ENCODE data around the gene SOX13. TPM values are rescaled to one million over a fixed set of nuclear protein-coding genes. Genes with fewer than 3 reads are reported as not detected.
"Not testable (repeated sequence)": the region's sequence is repeated elsewhere in the genome, so short reads cannot be mapped to it uniquely, and the experiment has no call there.

The SOX13 gene
- total RNA-seq, 2 experiments from 2014 or later, result 0.10 to 0.17 TPM

DNA sequence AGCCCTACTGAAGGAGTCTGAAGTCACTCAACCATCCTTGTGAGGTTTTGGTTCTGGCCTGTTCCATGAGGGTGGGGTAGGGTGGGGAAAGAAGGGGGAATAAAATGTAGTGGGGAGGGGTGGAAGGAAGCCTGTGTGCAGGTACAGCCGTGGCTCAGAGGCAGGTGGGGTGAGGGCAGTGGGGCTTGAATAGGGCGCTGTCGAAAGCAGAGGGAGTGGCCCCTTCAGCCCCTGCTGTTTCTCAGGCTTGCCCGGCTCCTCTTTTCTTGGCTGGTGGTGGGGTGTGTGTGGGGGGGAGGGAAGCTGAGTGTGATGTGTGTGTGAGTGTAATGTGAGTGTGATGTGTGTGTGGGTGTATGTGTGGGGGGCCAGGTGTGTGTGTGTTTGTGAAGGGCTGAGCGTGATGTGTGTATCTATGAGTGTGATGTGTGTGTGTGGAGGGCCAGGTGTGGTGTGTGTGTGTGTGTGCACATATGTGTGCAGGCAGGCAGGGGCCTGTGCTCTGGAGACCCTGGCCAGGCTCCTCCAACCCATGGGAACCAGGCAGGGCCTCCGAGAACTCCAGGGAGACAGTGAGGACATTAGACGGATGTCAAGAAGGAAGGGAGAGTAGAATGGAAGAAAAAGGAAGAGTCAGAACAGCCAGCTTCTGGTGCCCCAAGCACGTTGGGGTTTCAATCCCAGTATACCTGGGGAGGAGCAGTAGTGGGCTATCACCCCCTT, 9.0 kb downstream of the SOX13 start:
- Mint-ChIP-seq H3K9me3 (no peaks in the 10 kb centered on the region), H3K27ac (no peak overlapping the region), H3K27me3 (ENCODE audit: low read depth) (peaks cover 9% of the 10 kb centered on the region), H3K36me3 (ENCODE audit: low read depth) (no peaks in the 10 kb centered on the region), H3K4me3 (no peak overlapping the region), H3K4me1 (ENCODE audit: low read depth) (no peaks in the 10 kb centered on the region)
- CTCF ChIA-PET, result no interaction called here
- no peak for DNase-seq
- intact Hi-C loops (cut with micrococcal nuclease), result no loop called here

DNA sequence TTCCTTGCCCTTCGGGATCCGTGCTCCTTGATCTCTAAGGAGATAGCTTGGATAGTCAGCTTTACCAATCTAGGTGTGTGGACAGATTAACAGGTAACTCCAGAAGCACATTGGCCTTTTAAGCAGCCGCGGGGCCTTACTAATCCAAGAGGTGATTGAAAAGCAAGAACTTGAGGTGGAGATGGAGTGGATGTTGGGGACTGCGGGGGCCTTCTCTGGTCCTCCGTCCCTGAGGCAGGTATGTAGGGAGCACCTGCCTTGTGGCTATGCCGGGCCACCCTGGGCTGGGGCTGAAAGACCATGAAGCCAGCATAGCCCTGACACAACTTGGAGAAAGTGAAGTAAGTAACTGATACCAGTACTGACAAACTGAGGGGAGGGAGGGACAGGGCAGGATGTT, 10.6 kb downstream of the SOX13 start:
- H3K36me3 Mint-ChIP-seq (ENCODE audit: low read depth), result no peaks in the 10 kb centered on the region
- H3K4me3 Mint-ChIP-seq, result no peak overlapping the region
- DNase-seq, result no peak
- CTCF ChIA-PET, result interaction anchor here (0.5 kb wide), 1 partner anchor 8 kb away, joined by 3 read pairs; no protein-coding TSS in a partner anchor
- no peak overlapping the region for H3K27ac Mint-ChIP-seq
- intact Hi-C loops (cut with micrococcal nuclease), result no loop called here
- no peaks in the 10 kb centered on the region for H3K9me3 Mint-ChIP-seq
- no peaks in the 10 kb centered on the region for H3K4me1 Mint-ChIP-seq (ENCODE audit: low read depth)
- H3K27me3 Mint-ChIP-seq (ENCODE audit: low read depth), result peaks cover 3% of the 10 kb centered on the region

DNA sequence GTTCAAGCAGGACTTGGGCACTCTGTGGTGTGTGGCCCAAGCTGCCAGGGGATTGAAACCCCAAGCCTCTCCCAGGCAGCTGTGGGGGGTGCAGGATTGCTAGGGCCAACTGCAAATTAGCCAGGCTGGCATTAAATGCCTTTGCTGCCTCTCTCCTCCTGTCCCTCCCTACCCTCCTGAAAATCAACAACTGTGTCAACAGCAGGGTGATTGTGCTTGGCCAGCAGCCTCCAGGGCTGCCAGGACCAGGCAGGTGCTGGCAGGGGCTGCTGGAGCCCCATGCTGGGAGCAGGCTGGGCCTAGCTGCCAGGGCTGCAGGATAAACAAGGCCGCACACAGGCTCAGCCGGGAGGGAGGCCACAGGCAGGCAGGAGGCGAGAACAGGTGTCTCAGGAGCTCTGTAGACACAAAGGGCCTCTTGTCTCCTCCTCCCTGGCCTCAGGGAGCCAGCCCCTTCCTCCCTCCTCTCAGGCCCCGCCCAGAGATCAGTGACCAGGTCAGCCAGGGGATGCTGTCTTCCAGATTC, 11.4 kb downstream of the SOX13 start:
- no peaks in the 10 kb centered on the region for H3K27me3 Mint-ChIP-seq (ENCODE audit: low read depth)
- CTCF ChIA-PET, result no interaction called here
- no peak overlapping the region for H3K4me3 Mint-ChIP-seq
- intact Hi-C loops (cut with micrococcal nuclease), result no loop called here
- H3K4me1 Mint-ChIP-seq (ENCODE audit: low read depth), result no peaks in the 10 kb centered on the region
- no peaks in the 10 kb centered on the region for H3K36me3 Mint-ChIP-seq (ENCODE audit: low read depth)
- no peak overlapping the region for H3K27ac Mint-ChIP-seq
- DNase-seq, result no peak
- no peaks in the 10 kb centered on the region for H3K9me3 Mint-ChIP-seq

- CTCF ChIA-PET, result no interaction called here
- intact Hi-C loops (cut with micrococcal nuclease), result no loop called here
- H3K9me3 Mint-ChIP-seq, result no peaks in the 10 kb centered on the region
- no peaks in the 10 kb centered on the region for H3K4me1 Mint-ChIP-seq (ENCODE audit: low read depth)
- DNase-seq, result no peak
- H3K27me3 Mint-ChIP-seq (ENCODE audit: low read depth), result no peaks in the 10 kb centered on the region
- H3K36me3 Mint-ChIP-seq (ENCODE audit: low read depth), result no peaks in the 10 kb centered on the region
- no peak overlapping the region for H3K4me3 Mint-ChIP-seq
- no peak overlapping the region for H3K27ac Mint-ChIP-seq
Observed at GRCh38 chr1:204085876-204086275, 13.0 kb downstream of the SOX13 start.

- Mint-ChIP-seq H3K27me3 (ENCODE audit: low read depth) (no peaks in the 10 kb centered on the region), H3K4me1 (ENCODE audit: low read depth) (no peaks in the 10 kb centered on the region), H3K9me3 (no peaks in the 10 kb centered on the region), H3K4me3 (no peak overlapping the region), H3K27ac (no peak overlapping the region), H3K36me3 (ENCODE audit: low read depth) (no peaks in the 10 kb centered on the region)
- DNase-seq, result no peak
- CTCF ChIA-PET, result interaction anchor here (0.7 kb wide), 1 partner anchor 10 kb away, joined by 3 read pairs; no protein-coding TSS in a partner anchor
- intact Hi-C loops (cut with micrococcal nuclease), result no loop called here
Observed at GRCh38 chr1:204087181-204087892, 14.4 kb downstream of the SOX13 start.

GRCh38 chr1:204087893-204088528, 15.1 kb downstream of the SOX13 start:
- H3K36me3 Mint-ChIP-seq (ENCODE audit: low read depth), result no peaks in the 10 kb centered on the region
- no peaks in the 10 kb centered on the region for H3K4me1 Mint-ChIP-seq (ENCODE audit: low read depth)
- no peak overlapping the region for H3K27ac Mint-ChIP-seq
- no peak overlapping the region for H3K4me3 Mint-ChIP-seq
- CTCF ChIA-PET, result no interaction called here
- no peaks in the 10 kb centered on the region for H3K27me3 Mint-ChIP-seq (ENCODE audit: low read depth)
- intact Hi-C loops (cut with micrococcal nuclease), result no loop called here
- no peaks in the 10 kb centered on the region for H3K9me3 Mint-ChIP-seq
- no peak for DNase-seq

DNA sequence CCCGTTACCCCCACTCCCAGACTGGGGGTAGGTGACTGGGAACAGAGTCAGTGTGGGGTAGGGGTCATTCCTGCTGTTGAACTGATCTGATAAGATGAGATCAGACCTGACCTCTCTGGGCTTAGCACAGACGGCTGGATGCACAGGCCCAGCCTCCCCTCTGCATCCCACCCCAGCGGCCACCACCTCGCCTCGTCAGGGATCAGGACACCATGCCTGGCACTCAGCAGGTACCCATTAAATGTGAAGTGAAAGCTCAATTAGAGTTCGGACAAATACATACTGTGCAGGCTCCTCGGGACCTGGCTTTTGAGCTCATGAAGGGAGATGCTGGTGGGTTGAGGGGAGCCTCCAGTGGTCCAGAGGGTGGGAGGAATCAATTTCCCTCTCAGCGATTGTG, 15.7 kb downstream of the SOX13 start:
- Mint-ChIP-seq H3K4me1 (ENCODE audit: low read depth) (no peaks in the 10 kb centered on the region), H3K27me3 (ENCODE audit: low read depth) (no peaks in the 10 kb centered on the region), H3K27ac (no peak overlapping the region), H3K9me3 (no peaks in the 10 kb centered on the region), H3K4me3 (no peak overlapping the region), H3K36me3 (ENCODE audit: low read depth) (no peaks in the 10 kb centered on the region)
- intact Hi-C loops (cut with micrococcal nuclease), result no loop called here
- CTCF ChIA-PET, result interaction anchor here (0.7 kb wide), 1 partner anchor 1308 kb away, joined by 6 read pairs; no protein-coding TSS in a partner anchor
- DNase-seq, result no peak

DNA sequence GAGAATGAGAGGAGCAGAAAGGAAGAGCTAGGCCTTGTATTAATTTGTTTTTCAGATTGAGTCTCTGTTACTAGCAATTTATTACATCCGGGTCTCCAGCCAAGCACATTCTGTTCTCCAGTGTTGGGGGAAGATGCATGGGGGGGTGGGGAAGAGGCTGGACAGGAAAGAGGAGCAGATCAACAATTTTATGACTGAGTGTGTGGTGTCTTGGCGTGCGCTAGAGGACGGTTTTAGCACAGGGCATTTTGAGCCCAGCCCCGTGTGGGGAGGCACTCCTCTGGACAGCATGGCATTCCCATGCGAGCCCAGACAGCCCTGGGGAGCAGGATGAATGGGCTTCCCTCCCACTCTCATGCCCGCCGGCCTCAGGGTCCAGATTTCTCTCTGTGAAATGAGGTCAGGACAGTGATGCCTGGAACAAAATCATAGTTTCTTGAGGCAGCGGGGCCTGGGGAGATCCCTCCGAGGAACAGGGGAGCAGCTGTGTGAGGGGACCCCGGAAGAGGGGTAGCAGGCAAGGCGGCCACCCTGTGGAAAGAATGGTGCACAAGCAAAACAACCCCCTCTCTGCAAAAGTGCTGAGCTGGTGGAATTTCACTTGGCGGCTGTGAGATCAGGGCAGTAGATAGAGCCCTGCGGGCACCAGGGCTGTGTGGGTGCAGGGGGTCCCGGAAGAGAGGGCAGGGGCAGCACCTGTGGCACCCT, 16.3 kb downstream of the SOX13 start:
- no peak for DNase-seq
- no peak overlapping the region for H3K4me3 Mint-ChIP-seq
- CTCF ChIA-PET, result interaction anchor here (0.7 kb wide), 1 partner anchor 1307 kb away, joined by 6 read pairs; no protein-coding TSS in a partner anchor
- no peaks in the 10 kb centered on the region for H3K9me3 Mint-ChIP-seq
- no peak overlapping the region for H3K27ac Mint-ChIP-seq
- no peaks in the 10 kb centered on the region for H3K27me3 Mint-ChIP-seq (ENCODE audit: low read depth)
- H3K4me1 Mint-ChIP-seq (ENCODE audit: low read depth), result no peaks in the 10 kb centered on the region
- intact Hi-C loops (cut with micrococcal nuclease), result no loop called here
- no peaks in the 10 kb centered on the region for H3K36me3 Mint-ChIP-seq (ENCODE audit: low read depth)

GRCh38 chr1:204090132-204090531, 17.2 kb downstream of the SOX13 start:
- H3K27me3 Mint-ChIP-seq (ENCODE audit: low read depth); CTCF ChIA-PET; intact Hi-C loops (cut with micrococcal nuclease); H3K4me1 Mint-ChIP-seq (ENCODE audit: low read depth); H3K9me3 Mint-ChIP-seq; H3K4me3 Mint-ChIP-seq; DNase-seq; H3K36me3 Mint-ChIP-seq (ENCODE audit: low read depth); H3K27ac Mint-ChIP-seq: not testable (repeated sequence)

- Mint-ChIP-seq H3K27me3 (ENCODE audit: low read depth) (no peaks in the 10 kb centered on the region), H3K27ac (no peak overlapping the region), H3K4me3 (no peak overlapping the region), H3K36me3 (ENCODE audit: low read depth) (no peaks in the 10 kb centered on the region), H3K9me3 (no peaks in the 10 kb centered on the region), H3K4me1 (ENCODE audit: low read depth) (no peaks in the 10 kb centered on the region)
- DNase-seq, result no peak
- intact Hi-C loops (cut with micrococcal nuclease), result no loop called here
- CTCF ChIA-PET, result no interaction called here
Observed at GRCh38 chr1:204091066-204091465, 18.2 kb downstream of the SOX13 start.

DNA sequence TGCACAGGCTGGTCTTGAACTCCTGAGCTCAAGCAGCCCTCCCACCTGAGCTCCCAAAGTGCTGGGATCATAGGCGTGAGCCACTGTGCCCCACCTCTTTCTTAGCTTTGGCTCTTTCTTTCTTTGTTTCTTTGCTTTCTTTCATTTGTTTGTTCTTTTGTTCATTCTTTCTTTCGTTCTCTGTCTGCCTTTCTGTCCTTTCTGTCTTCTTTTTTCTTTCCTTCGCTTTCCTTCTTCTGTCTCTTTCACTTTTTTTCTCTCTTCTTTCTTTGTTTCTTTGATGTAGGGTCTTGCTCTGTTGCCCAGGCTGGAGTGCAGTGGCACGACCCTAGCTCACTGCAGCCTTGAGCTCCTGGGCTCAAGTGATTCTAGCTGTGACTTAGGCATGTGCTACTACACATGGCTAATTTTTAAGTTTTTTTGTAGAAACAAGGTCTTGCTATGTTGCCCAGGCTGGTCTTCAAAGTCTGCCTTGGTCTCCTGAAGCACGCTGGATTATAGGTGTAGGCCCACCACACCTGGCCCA, 18.9 kb downstream of the SOX13 start:
- H3K4me1 Mint-ChIP-seq (ENCODE audit: low read depth), result no peaks in the 10 kb centered on the region
- H3K36me3 Mint-ChIP-seq (ENCODE audit: low read depth), result no peaks in the 10 kb centered on the region
- CTCF ChIA-PET, result interaction anchor here (0.7 kb wide), 1 partner anchor 8 kb away, joined by 3 read pairs; no protein-coding TSS in a partner anchor
- H3K27me3 Mint-ChIP-seq (ENCODE audit: low read depth), result no peaks in the 10 kb centered on the region
- intact Hi-C loops (cut with micrococcal nuclease), result no loop called here
- no peak overlapping the region for H3K27ac Mint-ChIP-seq
- H3K4me3 Mint-ChIP-seq, result no peak overlapping the region
- no peak for DNase-seq
- no peaks in the 10 kb centered on the region for H3K9me3 Mint-ChIP-seq

Measured in activated naive CD4-positive, alpha-beta T cell treated with anti-CD3 and anti-CD28 coated beads for 36 hours (primary cell).